ENCODE results near the gene ATG10.

DNA sequence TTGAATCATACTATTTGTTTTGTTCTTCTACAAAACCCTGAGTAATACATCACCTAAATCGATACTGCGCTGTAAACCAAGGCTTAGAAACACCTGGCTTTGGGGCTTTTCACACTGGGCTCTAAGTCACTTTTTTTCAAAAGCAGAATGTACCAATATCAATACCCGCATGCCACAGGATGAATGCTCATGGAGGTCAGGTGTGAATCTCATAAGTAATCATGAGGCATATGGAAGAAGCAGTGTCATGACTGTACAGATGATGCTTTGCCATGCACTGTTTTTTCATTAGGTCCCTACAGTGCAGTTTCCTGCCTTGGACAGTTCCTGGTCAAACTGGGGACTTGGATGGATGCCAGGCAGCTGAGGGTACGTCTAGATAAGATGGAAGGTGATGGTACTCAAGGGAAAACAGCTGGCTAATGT lies 49.0 kb upstream of the ATG10 start:
- TF ChIP-seq POLR2A (IDR thresholded peaks at IDR 0.05) (no peak), EP300 (IDR thresholded peaks at IDR 0.05) (no peak)
- TF ChIP-seq, protein P1, sequence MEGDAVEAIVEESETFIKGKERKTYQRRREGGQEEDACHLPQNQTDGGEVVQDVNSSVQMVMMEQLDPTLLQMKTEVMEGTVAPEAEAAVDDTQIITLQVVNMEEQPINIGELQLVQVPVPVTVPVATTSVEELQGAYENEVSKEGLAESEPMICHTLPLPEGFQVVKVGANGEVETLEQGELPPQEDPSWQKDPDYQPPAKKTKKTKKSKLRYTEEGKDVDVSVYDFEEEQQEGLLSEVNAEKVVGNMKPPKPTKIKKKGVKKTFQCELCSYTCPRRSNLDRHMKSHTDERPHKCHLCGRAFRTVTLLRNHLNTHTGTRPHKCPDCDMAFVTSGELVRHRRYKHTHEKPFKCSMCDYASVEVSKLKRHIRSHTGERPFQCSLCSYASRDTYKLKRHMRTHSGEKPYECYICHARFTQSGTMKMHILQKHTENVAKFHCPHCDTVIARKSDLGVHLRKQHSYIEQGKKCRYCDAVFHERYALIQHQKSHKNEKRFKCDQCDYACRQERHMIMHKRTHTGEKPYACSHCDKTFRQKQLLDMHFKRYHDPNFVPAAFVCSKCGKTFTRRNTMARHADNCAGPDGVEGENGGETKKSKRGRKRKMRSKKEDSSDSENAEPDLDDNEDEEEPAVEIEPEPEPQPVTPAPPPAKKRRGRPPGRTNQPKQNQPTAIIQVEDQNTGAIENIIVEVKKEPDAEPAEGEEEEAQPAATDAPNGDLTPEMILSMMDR (IDR thresholded peaks at IDR 0.05) = no peak
